Skeletal muscle tissue (tissue), 4 donors: ENCODE measurements around the gene ZNF77. TPM values are rescaled to one million over a fixed set of nuclear protein-coding genes. Genes with fewer than 3 reads are reported as not detected.

Experiments
- H3K27ac ChIP-seq: one replicate; pipeline ENCODE4 v1.7.0; 2013; ENCODE audit warnings: mild to moderate bottlenecking, low read depth, low read length, inconsistent platforms
- H3K27me3 ChIP-seq, 3 donors: one replicate each; pipeline ENCODE4 v1.7.0; 2013; ENCODE audit warnings: low read length in 3 of 3; ENCODE audit not compliant: control insufficient read depth in 3 of 3, insufficient read depth in 3 of 3
- H3K36me3 ChIP-seq, 3 donors: one replicate each; pipeline ENCODE4 v1.7.0; 2013; ENCODE audit warnings: low read length in 3 of 3; ENCODE audit not compliant: control insufficient read depth in 3 of 3, insufficient read depth in 3 of 3
- H3K4me1 ChIP-seq, 3 donors: one replicate each; pipeline ENCODE4 v1.7.0; 2013; ENCODE audit warnings: low read length in 3 of 3, mild to moderate bottlenecking in 3 of 3; ENCODE audit not compliant: control insufficient read depth in 3 of 3, insufficient read depth in 3 of 3
- H3K4me3 ChIP-seq, 3 donors: one replicate each; pipeline ENCODE4 v1.7.0; 2013; ENCODE audit warnings: low read length in 3 of 3
- H3K9ac ChIP-seq, 3 donors: one replicate each; pipeline ENCODE4 v1.7.0; 2013; ENCODE audit warnings: low read length in 3 of 3, mild to moderate bottlenecking in 3 of 3, moderate library complexity in 2 of 3, low read depth in 1 of 3
- H3K9me3 ChIP-seq, 3 donors: one replicate each; pipeline ENCODE4 v1.7.0; 2013; ENCODE audit warnings: low read length in 3 of 3; ENCODE audit not compliant: control insufficient read depth in 3 of 3
- total RNA-seq: library from RNA; depleted of rRNA; stranded (reverse); fragments of >200 nt; gene quantifications from one replicate; pipeline ENCODE4 v1.2.3, GENCODE V29; 2014
- donor health status: Osteomylitis.

ZNF77 gene
- total RNA-seq, 1 donor from 2014 or later: 8.4 TPM

- Histone ChIP-seq H3K36me3 (no peaks in the 10 kb centered on the region), H3K27me3 (peaks cover 0 to 6% (median 4%) of the 10 kb centered on the region in 3 donors), H3K4me3 (peak overlapping the region in 2 of 3 donors; percentile 41 to 63), H3K27ac (peak overlapping the region; percentile 81), H3K9me3 (no peaks in the 10 kb centered on the region), H3K4me1 (peaks cover 15 to 28% (median 16%) of the 10 kb centered on the region in 3 donors), H3K9ac (peak overlapping the region; percentile 43 to 54 (median 45))
Observed at GRCh38 chr19:2983351-2984214, 38.8 kb upstream of the ZNF77 start.

- H3K9ac ChIP-seq: peak overlapping the region in 1 of 3 donors; percentile 54
- peaks cover 0 to 6% (median 4%) of the 10 kb centered on the region in 3 donors for H3K27me3 ChIP-seq
- H3K4me3 ChIP-seq: no peak overlapping the region
- peak overlapping the region; percentile 81 for H3K27ac ChIP-seq
- no peaks in the 10 kb centered on the region for H3K36me3 ChIP-seq
- no peaks in the 10 kb centered on the region for H3K9me3 ChIP-seq
- H3K4me1 ChIP-seq: peaks cover 15 to 29% (median 18%) of the 10 kb centered on the region in 3 donors
Observed at GRCh38 chr19:2982983-2983350, 38.2 kb upstream of the ZNF77 start.

- Histone ChIP-seq H3K36me3 (no peaks in the 10 kb centered on the region), H3K4me1 (peaks cover 18 to 33% (median 22%) of the 10 kb centered on the region in 3 donors), H3K27ac (peak overlapping the region; percentile 81), H3K9me3 (no peaks in the 10 kb centered on the region), H3K9ac (peak overlapping the region in 1 of 3 donors; percentile 40), H3K27me3 (peaks cover 0 to 6% (median 4%) of the 10 kb centered on the region in 3 donors), H3K4me3 (no peak overlapping the region)
Observed at GRCh38 chr19:2982561-2982960, 37.8 kb upstream of the ZNF77 start.

GRCh38 chr19:2981898-2982297 lies 37.1 kb upstream of the ZNF77 start:
- Histone ChIP-seq H3K4me1 (peaks cover 20 to 33% (median 23%) of the 10 kb centered on the region in 3 donors), H3K36me3 (no peaks in the 10 kb centered on the region), H3K27ac (no peak overlapping the region), H3K9ac (no peak overlapping the region), H3K27me3 (peaks cover 0 to 3% (median 1%) of the 10 kb centered on the region in 3 donors), H3K4me3 (no peak overlapping the region), H3K9me3 (no peaks in the 10 kb centered on the region)

DNA sequence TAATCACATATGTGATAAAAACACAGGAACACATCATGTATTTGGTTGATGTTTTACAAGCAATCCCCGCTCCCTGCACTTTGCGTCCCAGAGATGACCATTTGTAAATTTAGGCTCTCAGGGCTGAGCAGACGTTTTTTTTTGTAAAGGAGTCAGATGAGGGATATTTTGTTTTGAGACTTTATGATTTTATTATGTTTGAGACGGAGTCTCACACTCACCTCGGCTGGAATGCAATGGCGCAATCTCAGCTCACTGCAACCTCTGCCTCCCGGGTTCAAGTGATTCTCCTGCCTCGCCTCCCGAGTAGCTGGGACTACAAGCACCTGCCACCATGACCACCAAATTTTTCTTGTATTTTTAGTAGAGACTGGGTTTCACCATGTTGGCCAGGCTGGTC lies 34.0 kb upstream of the ZNF77 start:
- no peak overlapping the region for H3K4me3 ChIP-seq
- H3K27me3 ChIP-seq: no peaks in the 10 kb centered on the region
- H3K27ac ChIP-seq: no peak overlapping the region
- no peak overlapping the region for H3K9ac ChIP-seq
- H3K36me3 ChIP-seq: no peaks in the 10 kb centered on the region
- no peaks in the 10 kb centered on the region for H3K9me3 ChIP-seq
- peaks cover 36 to 43% (median 40%) of the 10 kb centered on the region in 3 donors for H3K4me1 ChIP-seq

GRCh38 chr19:2978166-2978767 lies 33.5 kb upstream of the ZNF77 start:
- peaks cover 33 to 43% (median 35%) of the 10 kb centered on the region in 3 donors for H3K4me1 ChIP-seq
- peak overlapping the region; percentile 7 for H3K27ac ChIP-seq
- no peaks in the 10 kb centered on the region for H3K36me3 ChIP-seq
- no peaks in the 10 kb centered on the region for H3K9me3 ChIP-seq
- H3K27me3 ChIP-seq: no peaks in the 10 kb centered on the region
- no peak overlapping the region for H3K4me3 ChIP-seq
- H3K9ac ChIP-seq: no peak overlapping the region

GRCh38 chr19:2977746-2978138 lies 33.0 kb upstream of the ZNF77 start:
- no peaks in the 10 kb centered on the region for H3K9me3 ChIP-seq
- peak overlapping the region; percentile 7 for H3K27ac ChIP-seq
- peak overlapping the region; percentile 22 to 40 (median 38) for H3K4me3 ChIP-seq
- H3K27me3 ChIP-seq: no peaks in the 10 kb centered on the region
- H3K9ac ChIP-seq: no peak overlapping the region
- H3K4me1 ChIP-seq: peaks cover 28 to 41% (median 30%) of the 10 kb centered on the region in 3 donors
- no peaks in the 10 kb centered on the region for H3K36me3 ChIP-seq

DNA sequence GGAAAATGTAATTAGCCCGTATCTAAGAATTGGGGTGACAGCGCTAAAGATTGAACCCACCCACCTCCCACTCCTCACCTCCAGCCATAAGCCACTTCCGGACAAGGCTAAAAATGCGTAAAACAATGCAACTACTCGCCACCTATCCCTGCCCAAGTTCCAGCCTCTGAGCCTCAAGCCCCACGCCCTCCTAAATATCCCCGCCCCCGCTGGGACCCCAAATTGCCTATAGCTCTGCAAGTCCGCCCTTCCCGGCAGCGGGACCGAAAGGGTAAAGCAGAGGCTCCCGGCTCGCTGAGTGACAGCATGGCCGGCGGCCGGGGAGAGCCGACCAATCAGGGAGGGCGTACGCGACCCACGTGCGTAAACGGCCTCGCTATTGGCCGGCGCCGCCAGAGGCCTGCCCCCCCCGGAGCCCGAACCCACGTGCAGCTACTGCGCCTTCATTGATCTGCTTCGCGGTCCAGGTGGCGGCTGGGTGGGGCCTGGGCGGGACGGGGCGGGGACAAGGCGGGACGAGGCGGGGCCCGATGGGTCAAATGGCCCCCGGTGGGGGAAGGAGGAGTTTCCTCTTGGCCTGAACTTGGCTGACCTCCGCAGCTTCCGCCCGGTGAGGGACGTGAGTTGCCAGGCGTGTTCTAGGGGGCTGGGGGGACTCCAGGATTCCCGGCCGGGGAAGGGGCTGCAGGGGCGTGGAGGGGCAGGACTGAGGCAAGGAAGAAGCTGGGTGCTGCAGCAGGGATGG lies 32.4 kb upstream of the ZNF77 start, which contains the start of gene TLE6:
Gene TLE6 (plus strand): TSS at position 564 of the 745 bp plus-strand sequence. CDS start 670 bp downstream, outside the sequence.
- Histone ChIP-seq H3K9ac (peak within 1 kb of the TSS; percentile 55 to 87 (median 83)), H3K27me3 (no peaks in the 10 kb centered on the region), H3K27ac (peak within 1 kb of the TSS; percentile 7), H3K36me3 (no peaks in the 10 kb centered on the region), H3K4me3 (peak within 1 kb of the TSS; percentile 84 to 89 (median 86)), H3K4me1 (peaks cover 24 to 37% (median 27%) of the 10 kb centered on the region in 3 donors), H3K9me3 (no peaks in the 10 kb centered on the region)

- Histone ChIP-seq H3K9me3 (no peaks in the 10 kb centered on the region), H3K36me3 (no peaks in the 10 kb centered on the region), H3K4me3 (peak overlapping the region; percentile 84 to 89 (median 86)), H3K4me1 (peaks cover 23 to 39% (median 32%) of the 10 kb centered on the region in 3 donors), H3K27ac (no peak overlapping the region), H3K9ac (peak overlapping the region; percentile 55 to 87 (median 83)), H3K27me3 (no peaks in the 10 kb centered on the region)
Observed at GRCh38 chr19:2976609-2977000, 31.8 kb upstream of the ZNF77 start.
